Neutrophil (primary cell): Measurements from ENCODE around the gene SIK2.

Experiments used
- H3K27ac ChIP-seq: fragments of 200-600 bp; sonication (generic); 2 replicates; pipeline ENCODE4 v1.5.1; 2016; ENCODE audit warnings: mild to moderate bottlenecking, moderate library complexity
- H3K27me3 ChIP-seq: fragments of 200-600 bp; sonication (generic); 2 replicates; pipeline ENCODE4 v1.6.0; 2016; ENCODE audit warnings: mild to moderate bottlenecking
- H3K36me3 ChIP-seq: fragments of 200-600 bp; sonication (generic); 2 replicates; pipeline ENCODE4 v1.5.1; 2017
- H3K4me1 ChIP-seq, 2 experiments: fragments of 200-600 bp in 1 of 2; sonication (generic) in 1 of 2; 1 replicate in 1 of 2; 2 replicates in 1 of 2; pipeline versions ENCODE4 v1.5.1 to v1.6.1; 2013 to 2016; ENCODE audit warnings: low read depth in 1 of 2, low read length in 1 of 2, mild to moderate bottlenecking in 1 of 2, moderate library complexity in 1 of 2; ENCODE audit not compliant: control insufficient read depth in 1 of 2, insufficient read depth in 1 of 2
- H3K4me3 ChIP-seq, 2 experiments: fragments of 200-600 bp in 1 of 2; sonication (generic) in 1 of 2; 1 replicate in 1 of 2; 2 replicates in 1 of 2; pipeline ENCODE4 v1.5.1; 2013 to 2016; ENCODE audit warnings: low read depth in 1 of 2, low read length in 1 of 2, mild to moderate bottlenecking in 1 of 2, moderate library complexity in 1 of 2
- H3K9me3 ChIP-seq: fragments of 200-600 bp; sonication (generic); 2 replicates; pipeline ENCODE4 v1.5.1; 2016
- TF ChIP-seq, protein P1 (sequence below): fragments of 200-600 bp; sonication (generic); IDR thresholded peaks from 2 replicates; pipeline ENCODE4 v1.5.1; 2016; ENCODE audit warnings: antibody characterized with exemption

SIK2 gene

DNA sequence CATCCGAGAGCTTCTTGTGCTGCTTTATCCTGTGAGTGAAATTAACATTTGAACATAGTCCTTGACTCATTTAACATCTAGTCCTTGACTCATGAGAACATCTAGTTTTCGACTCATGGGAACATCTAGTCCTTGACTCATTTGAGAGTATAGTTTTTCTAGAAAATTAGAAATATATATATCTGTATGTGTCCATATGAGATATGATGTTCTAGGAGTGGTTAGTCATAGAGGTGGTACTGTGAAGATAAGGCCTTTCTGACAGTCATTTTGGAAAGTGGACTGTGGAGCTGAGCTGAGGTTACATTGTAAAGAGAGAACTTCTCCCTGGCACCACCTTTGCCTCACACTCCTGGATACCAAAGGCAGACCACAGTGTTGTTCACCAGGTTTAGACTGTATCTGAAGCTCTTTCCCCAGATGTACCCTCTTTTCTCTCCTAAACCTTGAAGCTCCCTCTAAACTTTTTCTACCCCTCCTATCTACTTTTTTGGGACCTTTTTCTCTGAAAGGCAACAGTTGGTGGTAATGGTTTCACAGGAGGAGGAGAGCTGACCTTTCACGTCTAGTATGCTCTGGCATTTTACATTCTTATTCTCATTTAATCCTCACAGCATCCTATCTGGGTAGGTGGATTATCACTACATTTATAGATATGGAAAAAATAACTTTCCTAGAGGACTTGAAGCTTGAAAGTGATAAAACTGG is 96.8 kb downstream of the SIK2 start:
- H3K9me3 ChIP-seq = no peaks in the 10 kb centered on the region
- no peak overlapping the region for H3K27ac ChIP-seq
- TF ChIP-seq, protein P1, sequence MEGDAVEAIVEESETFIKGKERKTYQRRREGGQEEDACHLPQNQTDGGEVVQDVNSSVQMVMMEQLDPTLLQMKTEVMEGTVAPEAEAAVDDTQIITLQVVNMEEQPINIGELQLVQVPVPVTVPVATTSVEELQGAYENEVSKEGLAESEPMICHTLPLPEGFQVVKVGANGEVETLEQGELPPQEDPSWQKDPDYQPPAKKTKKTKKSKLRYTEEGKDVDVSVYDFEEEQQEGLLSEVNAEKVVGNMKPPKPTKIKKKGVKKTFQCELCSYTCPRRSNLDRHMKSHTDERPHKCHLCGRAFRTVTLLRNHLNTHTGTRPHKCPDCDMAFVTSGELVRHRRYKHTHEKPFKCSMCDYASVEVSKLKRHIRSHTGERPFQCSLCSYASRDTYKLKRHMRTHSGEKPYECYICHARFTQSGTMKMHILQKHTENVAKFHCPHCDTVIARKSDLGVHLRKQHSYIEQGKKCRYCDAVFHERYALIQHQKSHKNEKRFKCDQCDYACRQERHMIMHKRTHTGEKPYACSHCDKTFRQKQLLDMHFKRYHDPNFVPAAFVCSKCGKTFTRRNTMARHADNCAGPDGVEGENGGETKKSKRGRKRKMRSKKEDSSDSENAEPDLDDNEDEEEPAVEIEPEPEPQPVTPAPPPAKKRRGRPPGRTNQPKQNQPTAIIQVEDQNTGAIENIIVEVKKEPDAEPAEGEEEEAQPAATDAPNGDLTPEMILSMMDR = no peak

DNA sequence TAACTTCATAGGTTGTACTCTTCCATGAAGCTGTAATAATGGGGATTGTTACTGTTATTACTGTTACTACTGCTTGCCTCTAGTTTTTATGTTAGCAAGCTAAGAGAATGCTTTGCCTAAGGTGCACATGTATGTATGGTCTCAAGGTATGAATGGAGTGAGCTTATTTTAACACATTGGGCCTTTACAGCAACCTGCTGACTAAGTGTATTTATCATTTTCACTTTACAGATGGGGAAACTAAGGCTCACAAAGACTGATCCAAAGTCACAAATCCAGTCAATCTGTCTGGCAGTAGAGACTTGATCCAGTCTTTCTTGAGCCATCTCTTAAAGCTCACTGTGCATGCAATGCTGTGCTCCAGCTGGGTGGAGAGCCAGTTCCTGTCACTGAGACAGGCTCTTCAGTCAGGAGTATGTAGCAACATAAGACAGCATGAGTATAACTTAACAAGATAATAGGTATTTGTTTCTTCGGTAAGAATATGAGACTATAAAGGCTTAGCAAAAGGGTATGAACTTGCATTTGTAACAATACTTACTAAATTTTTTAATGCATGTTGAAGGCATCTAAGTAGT is 97.4 kb downstream of the SIK2 start:
- Histone ChIP-seq H3K27me3 (no peaks in the 10 kb centered on the region), H3K4me3 (no peak overlapping the region), H3K9me3 (no peaks in the 10 kb centered on the region), H3K4me1 (no peaks in the 10 kb centered on the region), H3K36me3 (peaks cover 22% of the 10 kb centered on the region), H3K27ac (no peak overlapping the region)
- TF ChIP-seq, protein P1 = no peak

More for the DNA sequence above, 96.8 kb downstream of the SIK2 start:
- no peaks in the 10 kb centered on the region for H3K27me3 ChIP-seq
- H3K4me1 ChIP-seq = no peaks in the 10 kb centered on the region
- H3K36me3 ChIP-seq = peaks cover 16% of the 10 kb centered on the region
- no peak overlapping the region for H3K4me3 ChIP-seq

DNA sequence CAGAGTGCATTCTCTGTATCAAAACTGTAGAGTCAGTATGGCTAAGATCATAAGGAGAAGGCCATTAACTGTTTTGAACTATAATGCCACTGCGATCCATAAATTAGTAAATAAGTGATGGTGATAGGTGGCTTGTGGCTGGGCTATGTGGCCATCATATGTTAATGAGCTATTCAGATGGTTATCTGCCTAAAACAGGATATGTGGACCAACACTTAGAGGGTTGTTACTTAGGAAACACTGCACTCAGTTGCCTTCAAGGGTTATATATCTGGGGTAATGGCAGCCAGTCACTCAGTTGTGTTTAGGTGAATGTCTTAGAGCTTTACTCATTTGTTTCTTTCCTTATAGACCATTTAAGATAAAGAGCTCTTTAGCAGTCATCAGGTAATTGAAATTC is 97.9 kb downstream of the SIK2 start:
- Histone ChIP-seq H3K4me1 (no peaks in the 10 kb centered on the region), H3K36me3 (peaks cover 26% of the 10 kb centered on the region)
- TF ChIP-seq, protein P1 = no peak

DNA sequence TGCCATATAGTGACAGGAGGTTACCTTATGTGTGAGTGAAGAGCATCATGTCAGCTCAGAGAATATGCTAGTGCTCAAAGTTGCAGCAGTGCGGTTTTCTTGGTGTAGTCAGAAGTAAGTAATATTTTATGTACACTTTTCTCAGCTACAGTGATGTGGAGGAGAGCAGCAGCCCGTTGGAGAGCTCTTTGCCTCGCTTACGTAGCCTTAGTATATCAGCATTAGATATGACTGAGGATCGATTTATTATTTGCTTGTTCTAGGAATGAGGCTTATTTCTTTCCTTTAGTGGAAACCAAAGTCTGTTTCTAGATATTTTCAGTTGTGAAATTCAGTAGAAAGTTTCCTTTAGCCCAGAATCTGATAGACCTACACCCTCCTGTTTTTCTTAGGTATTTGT is 100.4 kb downstream of the SIK2 start:
- Histone ChIP-seq H3K36me3 (peaks cover 38% of the 10 kb centered on the region), H3K9me3 (no peaks in the 10 kb centered on the region), H3K27me3 (no peaks in the 10 kb centered on the region), H3K4me1 (no peaks in the 10 kb centered on the region), H3K4me3 (no peak overlapping the region), H3K27ac (no peak overlapping the region)
- TF ChIP-seq, protein P1 = no peak

More for the DNA sequence above, 97.9 kb downstream of the SIK2 start:
- Histone ChIP-seq H3K9me3 (no peaks in the 10 kb centered on the region), H3K4me3 (no peak overlapping the region), H3K27me3 (no peaks in the 10 kb centered on the region), H3K27ac (no peak overlapping the region)

DNA sequence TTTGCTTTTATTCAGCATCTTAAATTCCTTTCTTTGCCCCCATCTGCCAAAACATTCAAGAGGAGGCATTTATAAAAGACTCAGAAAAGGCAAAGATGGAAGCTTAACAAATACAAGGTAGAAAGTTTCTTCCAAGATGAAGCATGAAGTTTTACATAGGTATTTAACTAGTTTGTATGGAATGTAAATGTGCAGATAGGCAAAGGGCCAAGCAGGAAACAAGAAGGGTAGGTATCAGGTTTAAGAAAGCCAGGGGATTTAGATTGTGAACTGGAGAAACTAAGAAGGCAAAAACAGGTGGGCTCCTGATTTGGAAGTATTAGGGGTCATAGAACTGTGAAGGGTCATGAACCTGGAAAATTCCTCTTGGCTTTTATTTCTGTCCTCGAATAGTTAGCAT is 101.3 kb downstream of the SIK2 start:
- Histone ChIP-seq H3K27ac (no peak overlapping the region), H3K4me3 (no peak overlapping the region), H3K9me3 (no peaks in the 10 kb centered on the region), H3K36me3 (peaks cover 41% of the 10 kb centered on the region), H3K27me3 (no peaks in the 10 kb centered on the region), H3K4me1 (no peaks in the 10 kb centered on the region)
- TF ChIP-seq, protein P1 = no peak
